ENCODE data around the gene DBT.
"Not testable (repeated sequence)": the region's sequence is repeated elsewhere in the genome, so short reads cannot be mapped to it uniquely, and the experiment has no call there.

DBT gene

GRCh38 chr1:100202703-100203102 lies 46.9 kb downstream of the DBT start:
- not testable (repeated sequence) for FAIRE-seq; DNase-seq (ENCODE audit: insufficient read length, low spot score)

- DNase-seq (ENCODE audit: insufficient read length, low spot score); FAIRE-seq: not testable (repeated sequence)
Measured at GRCh38 chr1:100200060-100200459, 49.6 kb downstream of the DBT start.

GRCh38 chr1:100198596-100198995 lies 51.0 kb downstream of the DBT start:
- no peak for DNase-seq (ENCODE audit: insufficient read length, low spot score)
- no peak for FAIRE-seq

- FAIRE-seq, result no peak
- no peak for DNase-seq (ENCODE audit: insufficient read length, low spot score)
Measured at GRCh38 chr1:100188617-100189016, 61.0 kb downstream of the DBT start.

- DNase-seq (ENCODE audit: insufficient read length, low spot score) (no peak), FAIRE-seq (no peak)
Measured at GRCh38 chr1:100187912-100188311, 61.7 kb downstream of the DBT start.

GRCh38 chr1:100184536-100184935 lies 65.1 kb downstream of the DBT start:
- no peak for FAIRE-seq

GRCh38 chr1:100183370-100183769 lies 66.3 kb downstream of the DBT start:
- no peak for FAIRE-seq
- no peak for DNase-seq (ENCODE audit: insufficient read length, low spot score)

More at GRCh38 chr1:100184536-100184935, 65.1 kb downstream of the DBT start:
- DNase-seq (ENCODE audit: insufficient read length, low spot score), result no peak

- FAIRE-seq (no peak), DNase-seq (ENCODE audit: insufficient read length, low spot score) (no peak)
Measured at GRCh38 chr1:100178091-100178490, 71.5 kb downstream of the DBT start, which contains the start of gene LRRC39. Gene LRRC39 (minus strand): TSS chr1:100178256. CDS start chr1:100168516, 9,740 bp downstream.

GRCh38 chr1:100177295-100178041 lies 72.2 kb downstream of the DBT start:
- FAIRE-seq, result no peak

GRCh38 chr1:100168051-100168450 lies 81.6 kb downstream of the DBT start:
- DNase-seq (ENCODE audit: insufficient read length, low spot score), result no peak
- no peak for FAIRE-seq

More at GRCh38 chr1:100177295-100178041, 72.2 kb downstream of the DBT start:
- no peak for DNase-seq (ENCODE audit: insufficient read length, low spot score)

GRCh38 chr1:100164702-100165101 lies 84.9 kb downstream of the DBT start:
- no peak for DNase-seq (ENCODE audit: insufficient read length, low spot score)

GRCh38 chr1:100164216-100164615 lies 85.4 kb downstream of the DBT start:
- FAIRE-seq (no peak), DNase-seq (ENCODE audit: insufficient read length, low spot score) (no peak)

More at GRCh38 chr1:100164702-100165101, 84.9 kb downstream of the DBT start:
- FAIRE-seq, result no peak

GRCh38 chr1:100162881-100163280 lies 86.8 kb downstream of the DBT start:
- no peak for FAIRE-seq
- no peak for DNase-seq (ENCODE audit: insufficient read length, low spot score)

- no peak for DNase-seq (ENCODE audit: insufficient read length, low spot score)
- no peak for FAIRE-seq
Measured at GRCh38 chr1:100152271-100152670, 97.4 kb downstream of the DBT start.

GRCh38 chr1:100151679-100152078 lies 98.0 kb downstream of the DBT start:
- FAIRE-seq (no peak), DNase-seq (ENCODE audit: insufficient read length, low spot score) (no peak)

GRCh38 chr1:100147875-100148274 lies 101.8 kb downstream of the DBT start:
- DNase-seq (ENCODE audit: insufficient read length, low spot score), result no peak
- FAIRE-seq, result no peak

- DNase-seq (ENCODE audit: insufficient read length, low spot score) (no peak), FAIRE-seq (no peak)
Measured at GRCh38 chr1:100146958-100147357, 102.7 kb downstream of the DBT start.

GRCh38 chr1:100145116-100145515 lies 104.5 kb downstream of the DBT start:
- FAIRE-seq, result no peak
- DNase-seq (ENCODE audit: insufficient read length, low spot score), result no peak

- FAIRE-seq, result no peak
- no peak for DNase-seq (ENCODE audit: insufficient read length, low spot score)
Measured at GRCh38 chr1:100142343-100142742, 107.3 kb downstream of the DBT start.

- FAIRE-seq (no peak), DNase-seq (ENCODE audit: insufficient read length, low spot score) (no peak)
Measured at GRCh38 chr1:100141192-100141591, 108.4 kb downstream of the DBT start.

GRCh38 chr1:100137602-100138001 lies 112.0 kb downstream of the DBT start:
- no peak for DNase-seq (ENCODE audit: insufficient read length, low spot score)
- no peak for FAIRE-seq
